ENCODE measurements around the gene GPHN. TPM values are rescaled to one million over a fixed set of nuclear protein-coding genes. Genes with fewer than 3 reads are reported as not detected.

The GPHN gene
- polyA plus RNA-seq, 1 of the 3 experiments (the other 2 are of a cell fraction), result 6.9 TPM

DNA sequence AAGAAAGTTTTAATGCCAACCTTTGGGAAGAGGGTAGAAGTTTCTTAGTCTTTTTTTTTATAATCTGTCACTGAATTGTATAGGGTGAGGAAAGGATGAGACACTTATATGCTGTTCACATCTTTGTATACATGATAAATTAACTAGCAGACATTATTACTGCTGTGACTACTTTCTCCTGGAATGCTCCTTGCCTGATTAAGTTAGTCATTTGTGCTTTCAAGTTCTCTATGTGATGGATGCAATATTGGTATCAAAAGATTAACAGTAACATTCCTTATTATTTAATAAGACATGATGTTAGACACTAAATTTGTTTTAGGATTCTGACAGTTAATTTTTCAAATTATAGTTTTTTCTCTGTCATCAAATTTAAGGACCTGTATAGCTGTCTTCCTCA lies 457.9 kb downstream of the GPHN start:
- no peaks in the 10 kb centered on the region for H3K9me2 ChIP-seq
- no peaks in the 10 kb centered on the region for H3K9me3 ChIP-seq
- ChIA-PET POLR2A (no interaction called here), CTCF (interaction anchor here (1.8 kb wide), 1 partner anchor 606 kb away, joined by 5 read pairs; no protein-coding TSS in a partner anchor)
- H3K4me1 ChIP-seq (ENCODE audit: control insufficient read depth in 1 of 2, insufficient read depth in 2 of 2, low read depth in 1 of 2, low read length in 1 of 2), result no peaks in the 10 kb centered on the region
- H3K4me3 ChIP-seq (ENCODE audit: low read depth in 2 of 2, low read length in 1 of 2), result no peak overlapping the region
- no peak overlapping the region for H3K27ac ChIP-seq (ENCODE audit: low read depth in 2 of 2, low read length in 1 of 2)
- 0 out of 2 replicates have a peak, but pooled peaks have one; percentile 12 for TF ChIP-seq FOSL2 (IDR thresholded peaks at IDR 0.05; ENCODE audit: borderline replicate concordance, low read depth)
- TF ChIP-seq, protein P1, sequence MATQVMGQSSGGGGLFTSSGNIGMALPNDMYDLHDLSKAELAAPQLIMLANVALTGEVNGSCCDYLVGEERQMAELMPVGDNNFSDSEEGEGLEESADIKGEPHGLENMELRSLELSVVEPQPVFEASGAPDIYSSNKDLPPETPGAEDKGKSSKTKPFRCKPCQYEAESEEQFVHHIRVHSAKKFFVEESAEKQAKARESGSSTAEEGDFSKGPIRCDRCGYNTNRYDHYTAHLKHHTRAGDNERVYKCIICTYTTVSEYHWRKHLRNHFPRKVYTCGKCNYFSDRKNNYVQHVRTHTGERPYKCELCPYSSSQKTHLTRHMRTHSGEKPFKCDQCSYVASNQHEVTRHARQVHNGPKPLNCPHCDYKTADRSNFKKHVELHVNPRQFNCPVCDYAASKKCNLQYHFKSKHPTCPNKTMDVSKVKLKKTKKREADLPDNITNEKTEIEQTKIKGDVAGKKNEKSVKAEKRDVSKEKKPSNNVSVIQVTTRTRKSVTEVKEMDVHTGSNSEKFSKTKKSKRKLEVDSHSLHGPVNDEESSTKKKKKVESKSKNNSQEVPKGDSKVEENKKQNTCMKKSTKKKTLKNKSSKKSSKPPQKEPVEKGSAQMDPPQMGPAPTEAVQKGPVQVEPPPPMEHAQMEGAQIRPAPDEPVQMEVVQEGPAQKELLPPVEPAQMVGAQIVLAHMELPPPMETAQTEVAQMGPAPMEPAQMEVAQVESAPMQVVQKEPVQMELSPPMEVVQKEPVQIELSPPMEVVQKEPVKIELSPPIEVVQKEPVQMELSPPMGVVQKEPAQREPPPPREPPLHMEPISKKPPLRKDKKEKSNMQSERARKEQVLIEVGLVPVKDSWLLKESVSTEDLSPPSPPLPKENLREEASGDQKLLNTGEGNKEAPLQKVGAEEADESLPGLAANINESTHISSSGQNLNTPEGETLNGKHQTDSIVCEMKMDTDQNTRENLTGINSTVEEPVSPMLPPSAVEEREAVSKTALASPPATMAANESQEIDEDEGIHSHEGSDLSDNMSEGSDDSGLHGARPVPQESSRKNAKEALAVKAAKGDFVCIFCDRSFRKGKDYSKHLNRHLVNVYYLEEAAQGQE (IDR thresholded peaks at IDR 0.05; ENCODE audit: low read depth, low read length), result no peak
- TF ChIP-seq TCF12 (IDR thresholded peaks at IDR 0.05), result 0 out of 2 replicates have a peak, but pooled peaks have one; percentile 35
- TF ChIP-seq JUND (IDR thresholded peaks at IDR 0.05), result peak; percentile 37; the same call in 1 of the 2 replicates
- TF ChIP-seq, protein P2, sequence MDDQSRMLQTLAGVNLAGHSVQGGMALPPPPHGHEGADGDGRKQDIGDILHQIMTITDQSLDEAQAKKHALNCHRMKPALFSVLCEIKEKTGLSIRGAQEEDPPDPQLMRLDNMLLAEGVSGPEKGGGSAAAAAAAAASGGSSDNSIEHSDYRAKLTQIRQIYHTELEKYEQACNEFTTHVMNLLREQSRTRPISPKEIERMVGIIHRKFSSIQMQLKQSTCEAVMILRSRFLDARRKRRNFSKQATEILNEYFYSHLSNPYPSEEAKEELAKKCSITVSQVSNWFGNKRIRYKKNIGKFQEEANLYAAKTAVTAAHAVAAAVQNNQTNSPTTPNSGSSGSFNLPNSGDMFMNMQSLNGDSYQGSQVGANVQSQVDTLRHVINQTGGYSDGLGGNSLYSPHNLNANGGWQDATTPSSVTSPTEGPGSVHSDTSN (IDR thresholded peaks at IDR 0.05), result peak; percentile 71
- H3K27me3 ChIP-seq (ENCODE audit: insufficient read depth), result no peaks in the 10 kb centered on the region
- no peaks in the 10 kb centered on the region for H4K20me1 ChIP-seq (ENCODE audit: insufficient read depth)
- H3K4me2 ChIP-seq, result no peak overlapping the region
- H3K79me2 ChIP-seq (ENCODE audit: insufficient read depth), result no peaks in the 10 kb centered on the region
- H3K9ac ChIP-seq, result no peak overlapping the region
- no peaks in the 10 kb centered on the region for H3F3A ChIP-seq (replicated peaks; ENCODE audit: insufficient read depth)
- no peak for DNase-seq
- 0 out of 2 replicates have a peak overlapping the region, but pooled peaks have one; percentile 0 for H2AFZ ChIP-seq (ENCODE audit: low read depth)
- peaks cover 2 to 7% of the 10 kb centered on the region in 2 experiments for H3K36me3 ChIP-seq (replicated peaks in 1 of 2; ENCODE audit: control insufficient read depth in 1 of 2, insufficient read depth in 2 of 2, low read length in 1 of 2)

DNA sequence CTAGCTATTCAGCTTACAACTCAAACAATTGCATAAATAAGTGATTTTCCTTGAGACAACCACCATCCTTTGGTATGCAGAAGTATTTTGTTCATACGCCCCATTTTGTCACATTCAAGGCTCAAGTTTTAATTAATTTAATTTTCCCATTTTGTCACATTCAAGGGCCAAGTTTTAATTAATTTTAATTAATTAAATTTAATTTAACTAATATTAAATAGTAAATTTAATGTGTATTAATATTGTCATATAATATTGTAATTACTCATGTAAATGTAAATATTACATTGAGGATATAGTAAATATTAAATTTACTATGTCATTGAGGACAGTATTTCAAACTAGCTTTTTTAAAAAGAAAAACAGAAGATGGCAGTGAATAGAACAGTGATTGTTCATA lies 464.5 kb downstream of the GPHN start:
- Histone ChIP-seq H3K36me3 (replicated peaks in 1 of 2; ENCODE audit: control insufficient read depth in 1 of 2, insufficient read depth in 2 of 2, low read length in 1 of 2) (no peaks in the 10 kb centered on the region), H3K4me2 (no peak overlapping the region), H3F3A (replicated peaks; ENCODE audit: insufficient read depth) (peaks cover 4% of the 10 kb centered on the region), H2AFZ (ENCODE audit: low read depth) (no peak overlapping the region), H3K27ac (ENCODE audit: low read depth in 2 of 2, low read length in 1 of 2) (no peak overlapping the region), H3K4me1 (ENCODE audit: control insufficient read depth in 1 of 2, insufficient read depth in 2 of 2, low read depth in 1 of 2, low read length in 1 of 2) (no peaks in the 10 kb centered on the region; a peak in 2 of 4 replicates), H3K27me3 (ENCODE audit: insufficient read depth) (no peaks in the 10 kb centered on the region), H3K9ac (no peak overlapping the region), H4K20me1 (ENCODE audit: insufficient read depth) (no peaks in the 10 kb centered on the region), H3K79me2 (ENCODE audit: insufficient read depth) (no peaks in the 10 kb centered on the region), H3K9me3 (no peaks in the 10 kb centered on the region), H3K9me2 (no peaks in the 10 kb centered on the region), H3K4me3 (ENCODE audit: low read depth in 2 of 2, low read length in 1 of 2) (no peak overlapping the region)
- ChIA-PET POLR2A (no interaction called here), CTCF (no interaction called here)
- WGBS (ENCODE audit: low lambda C conversion rate), result 98% methylated on average over 1 of the region's 1 CpG
- no peak for DNase-seq
- TF ChIP-seq FOXJ3 (CRISPR knock-in tag; IDR thresholded peaks at IDR 0.05) (no peak), RAD21 (IDR thresholded peaks at IDR 0.05; ENCODE audit: low read length) (no peak), NRF1 (IDR thresholded peaks at IDR 0.05; ENCODE audit: low read depth, low read length) (no peak), GABPA (IDR thresholded peaks at IDR 0.05; ENCODE audit: low read depth) (no peak), ELF1 (IDR thresholded peaks at IDR 0.05) (no peak), RCOR1 (IDR thresholded peaks at IDR 0.05; ENCODE audit: low read length) (no peak), FOSL2 (IDR thresholded peaks at IDR 0.05; ENCODE audit: borderline replicate concordance, low read depth) (no peak), TEAD4 (IDR thresholded peaks at IDR 0.05; ENCODE audit: borderline replicate concordance, insufficient read depth) (no peak), TCF12 (IDR thresholded peaks at IDR 0.05) (no peak), FOXM1 (IDR thresholded peaks at IDR 0.05; ENCODE audit: low read depth) (no peak), TAF1 (IDR thresholded peaks at IDR 0.05; ENCODE audit: borderline replicate concordance, low read depth, low read length) (no peak), MXI1 (IDR thresholded peaks at IDR 0.05; ENCODE audit: low read depth, low read length) (no peak)
- TF ChIP-seq, protein P3, sequence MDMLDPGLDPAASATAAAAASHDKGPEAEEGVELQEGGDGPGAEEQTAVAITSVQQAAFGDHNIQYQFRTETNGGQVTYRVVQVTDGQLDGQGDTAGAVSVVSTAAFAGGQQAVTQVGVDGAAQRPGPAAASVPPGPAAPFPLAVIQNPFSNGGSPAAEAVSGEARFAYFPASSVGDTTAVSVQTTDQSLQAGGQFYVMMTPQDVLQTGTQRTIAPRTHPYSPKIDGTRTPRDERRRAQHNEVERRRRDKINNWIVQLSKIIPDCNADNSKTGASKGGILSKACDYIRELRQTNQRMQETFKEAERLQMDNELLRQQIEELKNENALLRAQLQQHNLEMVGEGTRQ (IDR thresholded peaks at IDR 0.05; ENCODE audit: borderline replicate concordance, low read depth, low read length), result no peak
- TF ChIP-seq, protein P4, sequence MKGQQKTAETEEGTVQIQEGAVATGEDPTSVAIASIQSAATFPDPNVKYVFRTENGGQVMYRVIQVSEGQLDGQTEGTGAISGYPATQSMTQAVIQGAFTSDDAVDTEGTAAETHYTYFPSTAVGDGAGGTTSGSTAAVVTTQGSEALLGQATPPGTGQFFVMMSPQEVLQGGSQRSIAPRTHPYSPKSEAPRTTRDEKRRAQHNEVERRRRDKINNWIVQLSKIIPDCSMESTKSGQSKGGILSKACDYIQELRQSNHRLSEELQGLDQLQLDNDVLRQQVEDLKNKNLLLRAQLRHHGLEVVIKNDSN (IDR thresholded peaks at IDR 0.05; ENCODE audit: borderline replicate concordance, low read depth), result no peak
- TF ChIP-seq, protein P2 (IDR thresholded peaks at IDR 0.05), result no peak
- TF ChIP-seq, protein P5, sequence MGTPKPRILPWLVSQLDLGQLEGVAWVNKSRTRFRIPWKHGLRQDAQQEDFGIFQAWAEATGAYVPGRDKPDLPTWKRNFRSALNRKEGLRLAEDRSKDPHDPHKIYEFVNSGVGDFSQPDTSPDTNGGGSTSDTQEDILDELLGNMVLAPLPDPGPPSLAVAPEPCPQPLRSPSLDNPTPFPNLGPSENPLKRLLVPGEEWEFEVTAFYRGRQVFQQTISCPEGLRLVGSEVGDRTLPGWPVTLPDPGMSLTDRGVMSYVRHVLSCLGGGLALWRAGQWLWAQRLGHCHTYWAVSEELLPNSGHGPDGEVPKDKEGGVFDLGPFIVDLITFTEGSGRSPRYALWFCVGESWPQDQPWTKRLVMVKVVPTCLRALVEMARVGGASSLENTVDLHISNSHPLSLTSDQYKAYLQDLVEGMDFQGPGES (IDR thresholded peaks at IDR 0.05; ENCODE audit: low read depth, low read length), result no peak

Data from SK-N-SH (cell line).